WTC11 (cell line): ENCODE results near the gene FRAT2. TPM values are rescaled to one million over a fixed set of nuclear protein-coding genes. Genes with fewer than 3 reads are reported as not detected.

ENCODE experiments used
- ATAC-seq: fragments of 200-7000 bp; cut with Tn5 transposase; 2 replicates; pipeline ENCODE4 v1.10.0; 2021; ENCODE audit warnings: mild to moderate bottlenecking, moderate library complexity
- CTCF ChIA-PET: fragments of 300-600 bp; sonication (Branson Sonifier 250); formaldehyde crosslinking; loops from one replicate; lab custom pipeline; 2021; ENCODE audit warnings: antibody characterized with exemption; lab: Charles Lee
- POLR2A ChIA-PET: fragments of 350-600 bp; sonication (Branson Sonifier 250); formaldehyde crosslinking; loops from one replicate; lab custom pipeline; 2021; ENCODE audit warnings: antibody characterized with exemption; lab: Charles Lee
- DNase-seq: peaks from one replicate; pipeline ENCODE4 v3.0.0; 2021; ENCODE audit warnings: low spot score
- H3K27ac Mint-ChIP-seq: 2 replicates; pipeline ENCODE4 v1.8.0; 2021; ENCODE audit warnings: mixed read lengths
- H3K27me3 Mint-ChIP-seq: 2 replicates; pipeline ENCODE4 v1.8.0; 2021; ENCODE audit warnings: low read depth, mild to moderate bottlenecking, moderate library complexity, mixed read lengths
- H3K36me3 Mint-ChIP-seq: 2 replicates; pipeline ENCODE4 v1.8.0; 2021; ENCODE audit warnings: mixed read lengths
- H3K4me1 Mint-ChIP-seq: 2 replicates; pipeline ENCODE4 v1.8.0; 2022; ENCODE audit warnings: mixed read lengths
- H3K4me3 Mint-ChIP-seq: 2 replicates; pipeline ENCODE4 v1.8.0; 2021; ENCODE audit warnings: mild to moderate bottlenecking, moderate library complexity, mixed read lengths
- H3K9me3 Mint-ChIP-seq: 2 replicates; pipeline ENCODE4 v1.8.0; 2021; ENCODE audit warnings: mixed read lengths
- CREB1 ChIP-seq: sonication (generic); formaldehyde crosslinking; IDR thresholded peaks from 2 replicates; pipeline ENCODE4 v1.8.0; 2023; ENCODE audit warnings: mild to moderate bottlenecking, missing genetic modification reagents
- ELF4 ChIP-seq: sonication (generic); formaldehyde crosslinking; IDR thresholded peaks from 2 replicates; pipeline ENCODE4 v1.8.1; 2022; ENCODE audit warnings: low read depth, mild to moderate bottlenecking, moderate library complexity, missing genetic modification reagents
- JAZF1 ChIP-seq: fragments of 250-450 bp; sonication (Bioruptor Pico); IDR thresholded peaks from 2 replicates; pipeline ENCODE4 v1.9.0; 2021; ENCODE audit warnings: moderate library complexity, mild to moderate bottlenecking, inconsistent platforms
- JUN ChIP-seq: sonication (generic); formaldehyde crosslinking; IDR thresholded peaks from 2 replicates; pipeline ENCODE4 v1.8.0; 2023; ENCODE audit warnings: mild to moderate bottlenecking, missing genetic modification reagents
- KAT7 ChIP-seq: sonication (generic); formaldehyde crosslinking; IDR thresholded peaks from 2 replicates; pipeline ENCODE4 v1.8.1; 2023; ENCODE audit warnings: missing genetic modification reagents, mild to moderate bottlenecking, borderline replicate concordance
- MXD4 ChIP-seq: fragments of 250-450 bp; sonication (Bioruptor Pico); IDR thresholded peaks from 2 replicates; pipeline ENCODE4 v1.8.0; 2021; ENCODE audit warnings: mild to moderate bottlenecking, moderate library complexity, borderline replicate concordance
- RELA ChIP-seq: sonication (generic); formaldehyde crosslinking; IDR thresholded peaks from 2 replicates; pipeline ENCODE4 v1.8.1; 2022; ENCODE audit warnings: missing genetic modification reagents, mild to moderate bottlenecking, borderline replicate concordance
- SMAD4 ChIP-seq: sonication (generic); formaldehyde crosslinking; IDR thresholded peaks from 2 replicates; pipeline ENCODE4 v1.8.0; 2022; ENCODE audit warnings: mild to moderate bottlenecking, missing genetic modification reagents
- TEAD1 ChIP-seq: sonication (generic); formaldehyde crosslinking; IDR thresholded peaks from 2 replicates; pipeline ENCODE4 v1.8.0; 2022; ENCODE audit warnings: mild to moderate bottlenecking, missing genetic modification reagents
- TP53 ChIP-seq: sonication (generic); formaldehyde crosslinking; IDR thresholded peaks from 2 replicates; pipeline ENCODE4 v1.8.1; 2023; ENCODE audit warnings: mild to moderate bottlenecking, missing genetic modification reagents
- ZBTB21 ChIP-seq: sonication (generic); formaldehyde crosslinking; IDR thresholded peaks from 2 replicates; pipeline ENCODE4 v1.8.1; 2023; ENCODE audit warnings: mild to moderate bottlenecking, missing genetic modification reagents, borderline replicate concordance
- ZNF121 ChIP-seq: sonication (generic); formaldehyde crosslinking; IDR thresholded peaks from 2 replicates; pipeline ENCODE4 v1.8.0; 2023; ENCODE audit warnings: missing genetic modification reagents
- ZNF138 ChIP-seq: sonication (generic); formaldehyde crosslinking; conservative IDR thresholded peaks from 2 replicates; pipeline ENCODE4 v1.8.1; 2022; ENCODE audit warnings: mild to moderate bottlenecking, moderate library complexity, missing genetic modification reagents
- total RNA-seq: library from RNA; stranded (reverse); gene quantifications from 3 replicates; pipeline ENCODE4 v1.2.3, GENCODE V29; 2021
- TF ChIP-seq, protein P1 (sequence below): sonication (generic); formaldehyde crosslinking; IDR thresholded peaks from 2 replicates; pipeline ENCODE4 v1.8.1; 2023; ENCODE audit warnings: mild to moderate bottlenecking, missing genetic modification reagents, borderline replicate concordance
- TF ChIP-seq, protein P2 (sequence below): sonication (generic); formaldehyde crosslinking; IDR thresholded peaks from 2 replicates; pipeline ENCODE4 v1.8.1; 2023; ENCODE audit warnings: mild to moderate bottlenecking, moderate library complexity, missing genetic modification reagents
- TF ChIP-seq, protein P3 (sequence below): fragments of 250-450 bp; sonication (Bioruptor Pico); IDR thresholded peaks from 2 replicates; pipeline ENCODE4 v2.1.2; 2022; ENCODE audit warnings: mild to moderate bottlenecking, moderate library complexity
- TF ChIP-seq, protein P4 (sequence below): sonication (generic); formaldehyde crosslinking; IDR thresholded peaks from 2 replicates; pipeline ENCODE4 v1.8.0; 2022; ENCODE audit warnings: mild to moderate bottlenecking, missing genetic modification reagents
- TF ChIP-seq, protein P5 (sequence below): sonication (generic); formaldehyde crosslinking; IDR thresholded peaks from 2 replicates; pipeline ENCODE4 v1.8.0; 2022; ENCODE audit warnings: missing genetic modification reagents
- TF ChIP-seq, protein P6 (sequence below): sonication (generic); formaldehyde crosslinking; IDR thresholded peaks from 2 replicates; pipeline ENCODE4 v1.8.1; 2022; ENCODE audit warnings: mild to moderate bottlenecking, moderate library complexity, missing genetic modification reagents

FRAT2 gene
- total RNA-seq, 1 experiment from 2014 or later: 48.2 TPM

DNA sequence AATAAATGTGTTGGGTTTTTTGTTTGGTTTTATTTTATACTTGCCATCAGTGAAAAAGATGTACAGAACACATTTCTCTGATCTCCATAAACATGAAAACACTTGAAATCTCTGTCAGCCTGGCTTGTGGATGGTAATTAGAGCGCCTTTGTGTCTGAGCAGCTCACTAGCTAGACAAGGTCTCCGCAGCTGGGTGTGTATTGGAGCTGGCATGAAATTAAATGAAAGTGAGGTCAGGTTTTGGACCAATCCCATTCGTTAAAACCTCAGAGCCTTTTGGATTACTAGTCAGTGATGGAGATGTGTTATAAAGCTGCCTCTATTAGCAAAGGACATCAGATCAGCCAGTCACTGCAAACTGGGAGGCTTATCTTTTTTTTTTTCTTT is 12.7 kb downstream of the FRAT2 start:
- H3K4me3 Mint-ChIP-seq: peak overlapping the region; percentile 83
- peaks cover 33% of the 10 kb centered on the region for H3K27me3 Mint-ChIP-seq
- peak overlapping the region; percentile 6; the same call in 1 of the 2 replicates for H3K27ac Mint-ChIP-seq
- no peak for TF ChIP-seq CREB1 (CRISPR knock-in tag)
- TF ChIP-seq, protein P1, sequence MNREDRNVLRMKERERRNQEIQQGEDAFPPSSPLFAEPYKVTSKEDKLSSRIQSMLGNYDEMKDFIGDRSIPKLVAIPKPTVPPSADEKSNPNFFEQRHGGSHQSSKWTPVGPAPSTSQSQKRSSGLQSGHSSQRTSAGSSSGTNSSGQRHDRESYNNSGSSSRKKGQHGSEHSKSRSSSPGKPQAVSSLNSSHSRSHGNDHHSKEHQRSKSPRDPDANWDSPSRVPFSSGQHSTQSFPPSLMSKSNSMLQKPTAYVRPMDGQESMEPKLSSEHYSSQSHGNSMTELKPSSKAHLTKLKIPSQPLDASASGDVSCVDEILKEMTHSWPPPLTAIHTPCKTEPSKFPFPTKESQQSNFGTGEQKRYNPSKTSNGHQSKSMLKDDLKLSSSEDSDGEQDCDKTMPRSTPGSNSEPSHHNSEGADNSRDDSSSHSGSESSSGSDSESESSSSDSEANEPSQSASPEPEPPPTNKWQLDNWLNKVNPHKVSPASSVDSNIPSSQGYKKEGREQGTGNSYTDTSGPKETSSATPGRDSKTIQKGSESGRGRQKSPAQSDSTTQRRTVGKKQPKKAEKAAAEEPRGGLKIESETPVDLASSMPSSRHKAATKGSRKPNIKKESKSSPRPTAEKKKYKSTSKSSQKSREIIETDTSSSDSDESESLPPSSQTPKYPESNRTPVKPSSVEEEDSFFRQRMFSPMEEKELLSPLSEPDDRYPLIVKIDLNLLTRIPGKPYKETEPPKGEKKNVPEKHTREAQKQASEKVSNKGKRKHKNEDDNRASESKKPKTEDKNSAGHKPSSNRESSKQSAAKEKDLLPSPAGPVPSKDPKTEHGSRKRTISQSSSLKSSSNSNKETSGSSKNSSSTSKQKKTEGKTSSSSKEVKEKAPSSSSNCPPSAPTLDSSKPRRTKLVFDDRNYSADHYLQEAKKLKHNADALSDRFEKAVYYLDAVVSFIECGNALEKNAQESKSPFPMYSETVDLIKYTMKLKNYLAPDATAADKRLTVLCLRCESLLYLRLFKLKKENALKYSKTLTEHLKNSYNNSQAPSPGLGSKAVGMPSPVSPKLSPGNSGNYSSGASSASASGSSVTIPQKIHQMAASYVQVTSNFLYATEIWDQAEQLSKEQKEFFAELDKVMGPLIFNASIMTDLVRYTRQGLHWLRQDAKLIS (CRISPR knock-in tag): no peak
- TF ChIP-seq, protein P2, sequence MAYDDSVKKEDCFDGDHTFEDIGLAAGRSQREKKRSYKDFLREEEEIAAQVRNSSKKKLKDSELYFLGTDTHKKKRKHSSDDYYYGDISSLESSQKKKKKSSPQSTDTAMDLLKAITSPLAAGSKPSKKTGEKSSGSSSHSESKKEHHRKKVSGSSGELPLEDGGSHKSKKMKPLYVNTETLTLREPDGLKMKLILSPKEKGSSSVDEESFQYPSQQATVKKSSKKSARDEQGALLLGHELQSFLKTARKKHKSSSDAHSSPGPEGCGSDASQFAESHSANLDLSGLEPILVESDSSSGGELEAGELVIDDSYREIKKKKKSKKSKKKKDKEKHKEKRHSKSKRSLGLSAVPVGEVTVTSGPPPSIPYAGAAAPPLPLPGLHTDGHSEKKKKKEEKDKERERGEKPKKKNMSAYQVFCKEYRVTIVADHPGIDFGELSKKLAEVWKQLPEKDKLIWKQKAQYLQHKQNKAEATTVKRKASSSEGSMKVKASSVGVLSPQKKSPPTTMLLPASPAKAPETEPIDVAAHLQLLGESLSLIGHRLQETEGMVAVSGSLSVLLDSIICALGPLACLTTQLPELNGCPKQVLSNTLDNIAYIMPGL (CRISPR knock-in tag): no peak
- TF ChIP-seq JUN (CRISPR knock-in tag): no peak
- TF ChIP-seq, protein P3, sequence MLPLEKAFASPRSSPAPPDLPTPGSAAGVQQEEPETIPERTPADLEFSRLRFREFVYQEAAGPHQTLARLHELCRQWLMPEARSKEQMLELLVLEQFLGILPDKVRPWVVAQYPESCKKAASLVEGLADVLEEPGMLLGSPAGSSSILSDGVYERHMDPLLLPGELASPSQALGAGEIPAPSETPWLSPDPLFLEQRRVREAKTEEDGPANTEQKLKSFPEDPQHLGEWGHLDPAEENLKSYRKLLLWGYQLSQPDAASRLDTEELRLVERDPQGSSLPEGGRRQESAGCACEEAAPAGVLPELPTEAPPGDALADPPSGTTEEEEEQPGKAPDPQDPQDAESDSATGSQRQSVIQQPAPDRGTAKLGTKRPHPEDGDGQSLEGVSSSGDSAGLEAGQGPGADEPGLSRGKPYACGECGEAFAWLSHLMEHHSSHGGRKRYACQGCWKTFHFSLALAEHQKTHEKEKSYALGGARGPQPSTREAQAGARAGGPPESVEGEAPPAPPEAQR: no peak
- no peak for TF ChIP-seq TEAD1
- no peak for TF ChIP-seq ZBTB21 (CRISPR knock-in tag)
- TF ChIP-seq ZNF138 (CRISPR knock-in tag): no peak
- no peak for TF ChIP-seq JAZF1 (CRISPR knock-in tag)
- TF ChIP-seq, protein P4, sequence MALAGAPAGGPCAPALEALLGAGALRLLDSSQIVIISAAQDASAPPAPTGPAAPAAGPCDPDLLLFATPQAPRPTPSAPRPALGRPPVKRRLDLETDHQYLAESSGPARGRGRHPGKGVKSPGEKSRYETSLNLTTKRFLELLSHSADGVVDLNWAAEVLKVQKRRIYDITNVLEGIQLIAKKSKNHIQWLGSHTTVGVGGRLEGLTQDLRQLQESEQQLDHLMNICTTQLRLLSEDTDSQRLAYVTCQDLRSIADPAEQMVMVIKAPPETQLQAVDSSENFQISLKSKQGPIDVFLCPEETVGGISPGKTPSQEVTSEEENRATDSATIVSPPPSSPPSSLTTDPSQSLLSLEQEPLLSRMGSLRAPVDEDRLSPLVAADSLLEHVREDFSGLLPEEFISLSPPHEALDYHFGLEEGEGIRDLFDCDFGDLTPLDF: no peak
- no peak for TF ChIP-seq RELA (CRISPR knock-in tag)
- TF ChIP-seq, all 79 proteins: peak for 0
- ChIA-PET POLR2A (interaction anchor here (2.6 kb wide), 1 partner anchor 12 kb away, joined by 12 read pairs; the partner anchor contains the start of gene FRAT2), CTCF (interaction anchor here (0.6 to 1.9 kb wide), 3 partner anchors 12 to 43 kb away, joined by 4 to 15 read pairs (median 4); partner anchors contain the start of gene FRAT2)
- peaks cover 37% of the 10 kb centered on the region for H3K4me1 Mint-ChIP-seq
- DNase-seq (no peak), ATAC-seq (peak; percentile 24)
- H3K36me3 Mint-ChIP-seq: no peaks in the 10 kb centered on the region
- H3K9me3 Mint-ChIP-seq: no peaks in the 10 kb centered on the region

DNA sequence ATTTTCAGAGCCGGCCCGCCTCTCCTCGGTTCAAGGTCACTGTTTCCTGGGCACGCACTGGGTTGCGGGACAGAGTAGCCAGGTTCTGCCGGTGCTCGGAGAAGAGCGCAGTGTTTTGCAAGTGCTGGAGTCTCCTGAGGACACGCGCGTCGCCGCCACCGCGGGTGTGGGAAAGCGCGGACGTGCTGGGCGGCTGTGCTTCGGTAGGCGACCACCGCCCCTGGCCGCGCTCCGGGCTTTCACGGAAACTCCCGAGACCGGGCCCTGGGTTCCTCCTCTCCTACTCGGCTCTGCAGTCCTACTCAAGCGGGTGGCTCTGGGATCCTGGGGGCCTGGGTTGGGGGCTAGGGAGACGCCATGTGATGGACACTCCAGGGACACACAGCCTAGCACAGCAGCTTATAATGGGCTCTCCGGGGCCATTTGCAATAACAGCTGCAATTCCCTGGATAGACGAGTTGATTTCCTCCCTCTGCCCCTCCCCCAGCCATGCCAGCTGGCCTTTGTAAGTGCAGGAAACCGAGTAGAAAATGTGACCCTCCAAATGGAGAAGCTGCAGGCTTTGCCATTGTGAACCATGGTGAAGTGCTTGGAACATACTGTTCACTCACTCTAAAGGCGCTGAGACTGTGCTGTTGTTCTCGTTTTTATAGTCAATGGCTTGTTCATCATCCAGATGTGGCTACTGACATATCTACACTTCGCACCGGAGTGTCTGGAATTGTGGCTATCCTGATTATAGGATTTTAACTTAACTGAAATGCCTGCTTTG is 13.3 kb downstream of the FRAT2 start:
- TF ChIP-seq, protein P5, sequence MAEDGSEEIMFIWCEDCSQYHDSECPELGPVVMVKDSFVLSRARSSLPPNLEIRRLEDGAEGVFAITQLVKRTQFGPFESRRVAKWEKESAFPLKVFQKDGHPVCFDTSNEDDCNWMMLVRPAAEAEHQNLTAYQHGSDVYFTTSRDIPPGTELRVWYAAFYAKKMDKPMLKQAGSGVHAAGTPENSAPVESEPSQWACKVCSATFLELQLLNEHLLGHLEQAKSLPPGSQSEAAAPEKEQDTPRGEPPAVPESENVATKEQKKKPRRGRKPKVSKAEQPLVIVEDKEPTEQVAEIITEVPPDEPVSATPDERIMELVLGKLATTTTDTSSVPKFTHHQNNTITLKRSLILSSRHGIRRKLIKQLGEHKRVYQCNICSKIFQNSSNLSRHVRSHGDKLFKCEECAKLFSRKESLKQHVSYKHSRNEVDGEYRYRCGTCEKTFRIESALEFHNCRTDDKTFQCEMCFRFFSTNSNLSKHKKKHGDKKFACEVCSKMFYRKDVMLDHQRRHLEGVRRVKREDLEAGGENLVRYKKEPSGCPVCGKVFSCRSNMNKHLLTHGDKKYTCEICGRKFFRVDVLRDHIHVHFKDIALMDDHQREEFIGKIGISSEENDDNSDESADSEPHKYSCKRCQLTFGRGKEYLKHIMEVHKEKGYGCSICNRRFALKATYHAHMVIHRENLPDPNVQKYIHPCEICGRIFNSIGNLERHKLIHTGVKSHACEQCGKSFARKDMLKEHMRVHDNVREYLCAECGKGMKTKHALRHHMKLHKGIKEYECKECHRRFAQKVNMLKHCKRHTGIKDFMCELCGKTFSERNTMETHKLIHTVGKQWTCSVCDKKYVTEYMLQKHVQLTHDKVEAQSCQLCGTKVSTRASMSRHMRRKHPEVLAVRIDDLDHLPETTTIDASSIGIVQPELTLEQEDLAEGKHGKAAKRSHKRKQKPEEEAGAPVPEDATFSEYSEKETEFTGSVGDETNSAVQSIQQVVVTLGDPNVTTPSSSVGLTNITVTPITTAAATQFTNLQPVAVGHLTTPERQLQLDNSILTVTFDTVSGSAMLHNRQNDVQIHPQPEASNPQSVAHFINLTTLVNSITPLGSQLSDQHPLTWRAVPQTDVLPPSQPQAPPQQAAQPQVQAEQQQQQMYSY (CRISPR knock-in tag): peak; percentile 43
- no peak for TF ChIP-seq SMAD4
- no peak for TF ChIP-seq ZBTB21 (CRISPR knock-in tag)
- TF ChIP-seq ZNF121 (CRISPR knock-in tag): peak; percentile 93
- TF ChIP-seq, protein P4: no peak
- TF ChIP-seq ELF4 (CRISPR knock-in tag): no peak
- TF ChIP-seq, protein P6, sequence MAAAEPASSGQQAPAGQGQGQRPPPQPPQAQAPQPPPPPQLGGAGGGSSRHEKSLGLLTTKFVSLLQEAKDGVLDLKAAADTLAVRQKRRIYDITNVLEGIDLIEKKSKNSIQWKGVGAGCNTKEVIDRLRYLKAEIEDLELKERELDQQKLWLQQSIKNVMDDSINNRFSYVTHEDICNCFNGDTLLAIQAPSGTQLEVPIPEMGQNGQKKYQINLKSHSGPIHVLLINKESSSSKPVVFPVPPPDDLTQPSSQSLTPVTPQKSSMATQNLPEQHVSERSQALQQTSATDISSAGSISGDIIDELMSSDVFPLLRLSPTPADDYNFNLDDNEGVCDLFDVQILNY (CRISPR knock-in tag): no peak
- peak; percentile 51; the same call in 1 of the 2 replicates for TF ChIP-seq KAT7 (CRISPR knock-in tag)
- no peak for TF ChIP-seq TP53 (CRISPR knock-in tag)
- TF ChIP-seq MXD4 (CRISPR knock-in tag): no peak
- H3K36me3 Mint-ChIP-seq: no peaks in the 10 kb centered on the region
- peaks cover 36% of the 10 kb centered on the region for H3K4me1 Mint-ChIP-seq
- H3K27me3 Mint-ChIP-seq: peaks cover 33% of the 10 kb centered on the region
- peak overlapping the region; percentile 83 for H3K4me3 Mint-ChIP-seq
- DNase-seq: peak; percentile 49
- H3K27ac Mint-ChIP-seq: peak overlapping the region; percentile 6; the same call in 1 of the 2 replicates
- CTCF ChIA-PET: interaction anchor here (0.6 to 1.9 kb wide), 2 partner anchors 13 to 42 kb away, joined by 4 to 15 read pairs; partner anchors contain the start of gene FRAT2
- no peaks in the 10 kb centered on the region for H3K9me3 Mint-ChIP-seq
- ATAC-seq: peak; percentile 4; the same call in 1 of the 2 replicates
- POLR2A ChIA-PET: interaction anchor here (2.6 kb wide), 1 partner anchor 13 kb away, joined by 12 read pairs; the partner anchor contains the start of gene FRAT2
